PC-9 (cell line): ENCODE results near the gene CCBE1.

Experiments used
- EZH2 ChIP-seq: fragments of 200-600 bp; sonication (generic); IDR thresholded peaks from 2 replicates; pipeline ENCODE4 v1.8.0; 2017; ENCODE audit warnings: antibody characterized with exemption, low read depth
- TF ChIP-seq, protein P1 (sequence below): fragments of 200-600 bp; sonication (generic); conservative IDR thresholded peaks from 2 replicates; pipeline ENCODE4 v1.6.1; 2017; ENCODE audit warnings: mixed run types, antibody characterized with exemption, mild to moderate bottlenecking, moderate library complexity

DNA sequence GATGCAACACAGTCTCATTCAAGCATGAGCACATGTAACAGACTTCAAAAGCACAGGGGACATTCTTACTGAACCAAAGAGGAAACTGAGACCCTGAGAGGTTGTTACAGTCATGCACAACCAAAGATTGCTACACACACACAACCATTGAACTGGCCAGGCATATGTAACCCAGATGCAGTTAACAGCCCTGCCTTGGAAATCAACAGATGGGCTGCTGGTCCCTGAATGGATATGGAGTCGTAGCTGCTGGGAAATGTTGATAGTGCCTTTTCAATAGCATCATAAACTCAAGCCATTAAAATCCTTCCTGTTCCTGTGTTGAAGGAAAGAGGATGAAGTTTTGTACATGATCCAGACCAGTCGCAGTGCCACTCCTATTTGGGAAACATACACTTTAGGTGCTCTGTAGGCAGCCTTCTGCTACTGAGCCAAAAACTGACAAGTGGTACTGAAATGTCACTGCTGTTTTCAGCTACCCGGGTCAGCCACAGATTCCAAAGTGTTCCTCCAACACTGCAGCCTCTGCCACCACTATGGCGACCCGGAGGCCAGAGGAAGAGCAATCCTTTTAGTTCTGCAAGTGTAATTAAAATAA, 143.9 kb downstream of the CCBE1 start:
- TF ChIP-seq, protein P1, sequence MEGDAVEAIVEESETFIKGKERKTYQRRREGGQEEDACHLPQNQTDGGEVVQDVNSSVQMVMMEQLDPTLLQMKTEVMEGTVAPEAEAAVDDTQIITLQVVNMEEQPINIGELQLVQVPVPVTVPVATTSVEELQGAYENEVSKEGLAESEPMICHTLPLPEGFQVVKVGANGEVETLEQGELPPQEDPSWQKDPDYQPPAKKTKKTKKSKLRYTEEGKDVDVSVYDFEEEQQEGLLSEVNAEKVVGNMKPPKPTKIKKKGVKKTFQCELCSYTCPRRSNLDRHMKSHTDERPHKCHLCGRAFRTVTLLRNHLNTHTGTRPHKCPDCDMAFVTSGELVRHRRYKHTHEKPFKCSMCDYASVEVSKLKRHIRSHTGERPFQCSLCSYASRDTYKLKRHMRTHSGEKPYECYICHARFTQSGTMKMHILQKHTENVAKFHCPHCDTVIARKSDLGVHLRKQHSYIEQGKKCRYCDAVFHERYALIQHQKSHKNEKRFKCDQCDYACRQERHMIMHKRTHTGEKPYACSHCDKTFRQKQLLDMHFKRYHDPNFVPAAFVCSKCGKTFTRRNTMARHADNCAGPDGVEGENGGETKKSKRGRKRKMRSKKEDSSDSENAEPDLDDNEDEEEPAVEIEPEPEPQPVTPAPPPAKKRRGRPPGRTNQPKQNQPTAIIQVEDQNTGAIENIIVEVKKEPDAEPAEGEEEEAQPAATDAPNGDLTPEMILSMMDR, result no peak
- no peak for TF ChIP-seq EZH2
